Measurements from ENCODE around the gene MAP3K12.

MAP3K12 gene

GRCh38 chr12:53466640-53467039 is 32.6 kb downstream of the MAP3K12 start:
- no peaks in the 10 kb centered on the region for H3K27me3 ChIP-seq (ENCODE audit: insufficient read depth, low read length)
- no peak for TF ChIP-seq EZH2 (IDR thresholded peaks at IDR 0.05; ENCODE audit: borderline replicate concordance, low read length)
- no peak for TF ChIP-seq CTCF (IDR thresholded peaks at IDR 0.05; ENCODE audit: low read length)
- no peaks in the 10 kb centered on the region for H3K9me3 ChIP-seq (ENCODE audit: low read length)
- no peaks in the 10 kb centered on the region for H3K4me1 ChIP-seq (ENCODE audit: insufficient read depth, low read length, severe bottlenecking)
- no peak overlapping the region for H3K27ac ChIP-seq (ENCODE audit: low read depth, low read length, poor library complexity, severe bottlenecking)
- no peak overlapping the region for H2AFZ ChIP-seq (ENCODE audit: low read length)
- no peaks in the 10 kb centered on the region for H4K20me1 ChIP-seq (ENCODE audit: insufficient read depth, low read length)
- no peaks in the 10 kb centered on the region for H3K9me2 ChIP-seq (ENCODE audit: low read depth, low read length)
- H3K36me3 ChIP-seq (ENCODE audit: insufficient read depth, low read length): peaks cover 98% of the 10 kb centered on the region
- no peaks in the 10 kb centered on the region for H3F3A ChIP-seq (ENCODE audit: insufficient read depth, low read length)
- no peak overlapping the region for H3K4me3 ChIP-seq (ENCODE audit: low read depth, low read length, poor library complexity, severe bottlenecking)
- H3K79me2 ChIP-seq (ENCODE audit: insufficient read depth, low read length): no peaks in the 10 kb centered on the region
- H3K4me2 ChIP-seq (ENCODE audit: low read length): no peak overlapping the region
- no peak overlapping the region for H3K9ac ChIP-seq (ENCODE audit: low read length)

- TF ChIP-seq EZH2 (IDR thresholded peaks at IDR 0.05; ENCODE audit: borderline replicate concordance, low read length) (no peak), CTCF (IDR thresholded peaks at IDR 0.05; ENCODE audit: low read length) (no peak)
- H3K4me1 ChIP-seq (ENCODE audit: insufficient read depth, low read length, severe bottlenecking): no peaks in the 10 kb centered on the region
- H3K79me2 ChIP-seq (ENCODE audit: insufficient read depth, low read length): no peaks in the 10 kb centered on the region
- H3K36me3 ChIP-seq (ENCODE audit: insufficient read depth, low read length): peaks cover 100% of the 10 kb centered on the region
- H4K20me1 ChIP-seq (ENCODE audit: insufficient read depth, low read length): no peaks in the 10 kb centered on the region
- no peak overlapping the region for H3K4me2 ChIP-seq (ENCODE audit: low read length)
- H3K9ac ChIP-seq (ENCODE audit: low read length): no peak overlapping the region
- no peak overlapping the region for H2AFZ ChIP-seq (ENCODE audit: low read length)
- H3K27ac ChIP-seq (ENCODE audit: low read depth, low read length, poor library complexity, severe bottlenecking): no peak overlapping the region
- H3F3A ChIP-seq (ENCODE audit: insufficient read depth, low read length): no peaks in the 10 kb centered on the region
- H3K4me3 ChIP-seq (ENCODE audit: low read depth, low read length, poor library complexity, severe bottlenecking): no peak overlapping the region
- no peaks in the 10 kb centered on the region for H3K9me2 ChIP-seq (ENCODE audit: low read depth, low read length)
- H3K27me3 ChIP-seq (ENCODE audit: insufficient read depth, low read length): no peaks in the 10 kb centered on the region
- H3K9me3 ChIP-seq (ENCODE audit: low read length): no peaks in the 10 kb centered on the region
Observed at GRCh38 chr12:53465679-53466078, 33.6 kb downstream of the MAP3K12 start.

- H3K27me3 ChIP-seq (ENCODE audit: insufficient read depth, low read length): no peaks in the 10 kb centered on the region
- no peak overlapping the region for H2AFZ ChIP-seq (ENCODE audit: low read length)
- no peaks in the 10 kb centered on the region for H3K9me2 ChIP-seq (ENCODE audit: low read depth, low read length)
- H3K4me2 ChIP-seq (ENCODE audit: low read length): no peak overlapping the region
- H3K79me2 ChIP-seq (ENCODE audit: insufficient read depth, low read length): no peaks in the 10 kb centered on the region
- TF ChIP-seq CTCF (IDR thresholded peaks at IDR 0.05; ENCODE audit: low read length) (no peak), EZH2 (IDR thresholded peaks at IDR 0.05; ENCODE audit: borderline replicate concordance, low read length) (no peak)
- no peak overlapping the region for H3K27ac ChIP-seq (ENCODE audit: low read depth, low read length, poor library complexity, severe bottlenecking)
- peaks cover 100% of the 10 kb centered on the region for H3K36me3 ChIP-seq (ENCODE audit: insufficient read depth, low read length)
- no peaks in the 10 kb centered on the region for H3F3A ChIP-seq (ENCODE audit: insufficient read depth, low read length)
- H4K20me1 ChIP-seq (ENCODE audit: insufficient read depth, low read length): no peaks in the 10 kb centered on the region
- H3K9me3 ChIP-seq (ENCODE audit: low read length): no peaks in the 10 kb centered on the region
- H3K9ac ChIP-seq (ENCODE audit: low read length): no peak overlapping the region
- H3K4me1 ChIP-seq (ENCODE audit: insufficient read depth, low read length, severe bottlenecking): no peaks in the 10 kb centered on the region
- H3K4me3 ChIP-seq (ENCODE audit: low read depth, low read length, poor library complexity, severe bottlenecking): no peak overlapping the region
Observed at GRCh38 chr12:53464685-53465418, 34.4 kb downstream of the MAP3K12 start.
